HEK293T (cell line): Measurements from ENCODE around the gene OR5D13.

Source experiments
- BHLHE40 ChIP-seq: fragments of 450-650 bp; IDR thresholded peaks from 2 replicates; pipeline ENCODE4 v1.6.1; 2016; ENCODE audit warnings: mild to moderate bottlenecking, moderate library complexity, borderline replicate concordance
- FOXK2 ChIP-seq: fragments of 450-650 bp; IDR thresholded peaks from 2 replicates; pipeline ENCODE4 v1.6.1; 2016; ENCODE audit warnings: mild to moderate bottlenecking
- FOXM1 ChIP-seq: fragments of 450-650 bp; IDR thresholded peaks from 2 replicates; pipeline ENCODE4 v1.6.1; 2017; ENCODE audit warnings: mild to moderate bottlenecking, borderline replicate concordance
- HDGF ChIP-seq: fragments of 450-650 bp; IDR thresholded peaks from 2 replicates; pipeline ENCODE4 v1.6.1; 2017; ENCODE audit warnings: antibody characterized with exemption, borderline replicate concordance
- L3MBTL2 ChIP-seq: fragments of 450-650 bp; conservative IDR thresholded peaks from 2 replicates; pipeline ENCODE4 v1.6.1; 2016; ENCODE audit warnings: mild to moderate bottlenecking
- LEF1 ChIP-seq: fragments of 450-650 bp; IDR thresholded peaks from 2 replicates; pipeline ENCODE4 v1.6.1; 2017; ENCODE audit warnings: mild to moderate bottlenecking, borderline replicate concordance
- NFRKB ChIP-seq: fragments of 450-650 bp; IDR thresholded peaks from 2 replicates; pipeline ENCODE4 v1.6.1; 2016; ENCODE audit warnings: mild to moderate bottlenecking, moderate library complexity
- SP1 ChIP-seq: fragments of 450-650 bp; IDR thresholded peaks from 2 replicates; pipeline ENCODE4 v1.6.1; 2017
- SUZ12 ChIP-seq: fragments of 450-650 bp; IDR thresholded peaks from 2 replicates; pipeline ENCODE4 v1.6.1; 2016; ENCODE audit warnings: mild to moderate bottlenecking
- TARDBP ChIP-seq: fragments of 450-650 bp; IDR thresholded peaks from 2 replicates; pipeline ENCODE4 v1.6.1; 2016
- TF ChIP-seq, protein P1 (sequence below): fragments of 450-650 bp; IDR thresholded peaks from 2 replicates; pipeline ENCODE4 v1.6.1; 2016

- TF ChIP-seq FOXK2 (no peak), SP1 (no peak), TARDBP (no peak), L3MBTL2 (no peak), LEF1 (no peak), BHLHE40 (no peak), HDGF (no peak), NFRKB (no peak), SUZ12 (no peak), FOXM1 (no peak)
- TF ChIP-seq, protein P1, sequence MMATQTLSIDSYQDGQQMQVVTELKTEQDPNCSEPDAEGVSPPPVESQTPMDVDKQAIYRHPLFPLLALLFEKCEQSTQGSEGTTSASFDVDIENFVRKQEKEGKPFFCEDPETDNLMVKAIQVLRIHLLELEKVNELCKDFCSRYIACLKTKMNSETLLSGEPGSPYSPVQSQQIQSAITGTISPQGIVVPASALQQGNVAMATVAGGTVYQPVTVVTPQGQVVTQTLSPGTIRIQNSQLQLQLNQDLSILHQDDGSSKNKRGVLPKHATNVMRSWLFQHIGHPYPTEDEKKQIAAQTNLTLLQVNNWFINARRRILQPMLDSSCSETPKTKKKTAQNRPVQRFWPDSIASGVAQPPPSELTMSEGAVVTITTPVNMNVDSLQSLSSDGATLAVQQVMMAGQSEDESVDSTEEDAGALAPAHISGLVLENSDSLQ: no peak
Measured at GRCh38 chr11:55795256-55795655, 22.0 kb downstream of the OR5D13 start, which contains the start of gene OR5D14.
